GM12892 (cell line): ENCODE data around the gene KIAA0753.

Experiments used
- DNase-seq: peaks from one replicate; pipeline ENCODE4 v3.0.0; 2011; ENCODE audit not compliant: insufficient read length
- FAIRE-seq: peaks from 2 replicates; lab custom pipeline; 2011; peaks lifted over from hg19 to GRCh38; lab: Jason Lieb, UNC
- POLR2A ChIP-seq: IDR thresholded peaks from 2 replicates; pipeline ENCODE4 v1.6.1; 2011; ENCODE audit warnings: low read depth, low read length, control low read depth
- POLR2AphosphoS5 ChIP-seq: IDR thresholded peaks from 2 replicates; pipeline ENCODE4 v1.6.1; 2011; ENCODE audit warnings: low read depth, low read length, control low read depth
- TAF1 ChIP-seq: IDR thresholded peaks from 2 replicates; pipeline ENCODE4 v1.6.1; 2011; ENCODE audit warnings: low read depth, mild to moderate bottlenecking, control low read depth, low read length, borderline replicate concordance

Gene KIAA0753

GRCh38 chr17:6654841-6655731 lies 14.6 kb upstream of the KIAA0753 start:
- no peak for FAIRE-seq
- DNase-seq, result no peak
- TF ChIP-seq POLR2AphosphoS5, result no peak
- TF ChIP-seq POLR2A, result no peak
- TF ChIP-seq TAF1, result no peak

GRCh38 chr17:6651919-6652452 lies 11.5 kb upstream of the KIAA0753 start:
- TF ChIP-seq TAF1 (no peak), POLR2AphosphoS5 (no peak), POLR2A (no peak)
- FAIRE-seq (no peak), DNase-seq (no peak)

GRCh38 chr17:6651354-6651918 lies 10.9 kb upstream of the KIAA0753 start, which contains the start of the genes C17orf100 and MED31:
Gene C17orf100, plus strand, starts transcription at chr17:6651762. Its CDS starts 152 bp downstream, at chr17:6651914.
Gene MED31, minus strand, starts transcription at chr17:6651605. Its CDS starts 77 bp downstream, at chr17:6651528.
- FAIRE-seq (peak; percentile 88), DNase-seq (peak; percentile 94)
- peak; percentile 72 for TF ChIP-seq POLR2AphosphoS5
- TF ChIP-seq TAF1, result 0 out of 2 replicates have a peak, but pooled peaks have one; percentile 47
- TF ChIP-seq POLR2A, result peak; percentile 65

GRCh38 chr17:6648181-6648580 lies 7.7 kb upstream of the KIAA0753 start:
- no peak for DNase-seq
- no peak for FAIRE-seq
- TF ChIP-seq TAF1 (no peak), POLR2AphosphoS5 (no peak), POLR2A (no peak)

GRCh38 chr17:6643451-6644125 lies 3.1 kb upstream of the KIAA0753 start:
- no peak for TF ChIP-seq POLR2AphosphoS5
- TF ChIP-seq POLR2A, result no peak
- TF ChIP-seq TAF1, result no peak
- no peak for FAIRE-seq
- no peak for DNase-seq

- DNase-seq, result no peak
- TF ChIP-seq POLR2A, result no peak
- TF ChIP-seq POLR2AphosphoS5, result no peak
- TF ChIP-seq TAF1, result no peak
- FAIRE-seq, result no peak
Observed at GRCh38 chr17:6642592-6642991, 2.1 kb upstream of the KIAA0753 start.

GRCh38 chr17:6641247-6641863 lies 844 bp upstream of the KIAA0753 start:
- TF ChIP-seq POLR2A (no peak), TAF1 (no peak), POLR2AphosphoS5 (no peak)
- no peak for DNase-seq
- no peak for FAIRE-seq

- DNase-seq, result no peak
- FAIRE-seq, result peak; percentile 61
- TF ChIP-seq TAF1, result no peak
- no peak for TF ChIP-seq POLR2A
- no peak; the same call in 1 of the 2 replicates for TF ChIP-seq POLR2AphosphoS5
Observed at GRCh38 chr17:6639586-6640535, 650 bp downstream of the KIAA0753 start.

GRCh38 chr17:6639014-6639585 lies 1.4 kb downstream of the KIAA0753 start:
- no peak for FAIRE-seq

More at GRCh38 chr17:6639014-6639585, 1.4 kb downstream of the KIAA0753 start:
- no peak for DNase-seq
- TF ChIP-seq POLR2A (no peak), POLR2AphosphoS5 (no peak), TAF1 (no peak)
